Thyroid gland (tissue), 4 donors: ENCODE results near the gene GNG12. TPM values are rescaled to one million over a fixed set of nuclear protein-coding genes. Genes with fewer than 3 reads are reported as not detected.
A peak's percentile ranks its signal among the peaks of the same experiment; 100 is the strongest.

ENCODE experiments used
- DNase-seq, 2 donors: peaks; one replicate each; pipeline ENCODE4 v3.0.0-alpha.2; 2019
- H3K27ac ChIP-seq, 3 donors: fragments of 200-600 bp; sonication (generic); 1 replicate in 2 of 3; 2 replicates in 1 of 3; pipeline ENCODE4 v1.5.1; 2016 to 2019; ENCODE audit warnings: mild to moderate bottlenecking in 1 of 3, moderate library complexity in 1 of 3
- H3K27me3 ChIP-seq: fragments of 200-600 bp; sonication (generic); one replicate; pipeline ENCODE4 v1.5.1; 2019
- H3K36me3 ChIP-seq, 2 donors: fragments of 200-600 bp; sonication (generic); one replicate each; pipeline ENCODE4 v1.5.1; 2016 to 2019
- H3K4me1 ChIP-seq, 2 donors: fragments of 200-600 bp; sonication (generic); one replicate each; pipeline ENCODE4 v1.5.1; 2017 to 2019
- H3K4me3 ChIP-seq, 3 donors: fragments of 200-600 bp; sonication (generic); replicated peaks in 1 of 3; 1 replicate in 2 of 3; 2 replicates in 1 of 3; pipeline ENCODE4 v1.5.1; 2016; ENCODE audit warnings: mild to moderate bottlenecking in 1 of 3
- H3K9me3 ChIP-seq: fragments of 200-600 bp; sonication (generic); one replicate; pipeline ENCODE4 v1.5.1; 2017
- CTCF ChIP-seq, 6 experiments: fragments of 200-600 bp in 3 of 6; fragments of 450-650 bp in 3 of 6; sonication (generic) in 3 of 6; IDR thresholded peaks; one replicate each; pipeline ENCODE4 v1.5.1; 2016 to 2019; ENCODE audit warnings: antibody characterized with exemption in 6 of 6, mild to moderate bottlenecking in 2 of 6, inconsistent platforms in 1 of 6, moderate library complexity in 1 of 6
- POLR2A ChIP-seq, 2 donors: fragments of 450-650 bp; IDR thresholded peaks; one replicate each; pipeline ENCODE4 v1.6.1; 2017; ENCODE audit warnings: antibody characterized with exemption in 2 of 2, mild to moderate bottlenecking in 2 of 2, moderate library complexity in 1 of 2
- WGBS, 2 donors: methylation state at CpG; one replicate each; pipeline ENCODE4 v1.1.5; 2017; 5-methylcytosine and 5-hydroxymethylcytosine counted together
- intact Hi-C: fragments of 100-400 bp; cut with DNase I; formaldehyde crosslinking; loops from one replicate; pipeline ENCODE4 v1.15.1; 2023
- total RNA-seq, 4 donors: library from RNA; depleted of rRNA; stranded (reverse); fragments of >200 nt; gene quantifications; one replicate each; pipeline ENCODE4 v1.2.3, GENCODE V29; 2016

Gene GNG12
- total RNA-seq, 4 donors from 2014 or later: 100 to 155 (median 127) TPM

DNA sequence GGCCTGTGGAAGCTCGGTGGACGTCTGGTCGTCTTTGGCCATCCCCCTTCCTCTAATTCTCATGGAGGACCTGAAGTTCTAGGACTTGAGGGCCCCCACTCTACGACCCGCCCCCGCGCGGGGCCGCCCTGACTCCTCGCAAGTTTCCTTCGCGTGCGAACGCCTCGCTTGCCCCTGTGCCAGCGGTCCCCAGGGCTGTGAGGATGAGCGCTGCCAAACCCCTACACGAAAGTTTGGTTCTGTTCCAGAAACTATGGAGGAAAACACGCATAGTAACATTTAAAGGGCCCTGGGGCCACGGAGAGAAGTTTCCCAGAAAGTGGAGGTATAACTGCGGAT is 304 bp upstream of the GNG12 start:
- Histone ChIP-seq H3K36me3 (no peaks in the 10 kb centered on the region), H3K27me3 (no peaks in the 10 kb centered on the region), H3K4me3 (peak overlapping the region in 2 of 3 donors; percentile 26 to 76), H3K9me3 (no peaks in the 10 kb centered on the region), H3K4me1 (peaks cover 17 to 30% of the 10 kb centered on the region in 2 donors), H3K27ac (peak overlapping the region; percentile 66 to 97 (median 92))
- intact Hi-C loops: loop anchor here (10.0 kb wide), 1 partner anchor 299 kb away; no protein-coding TSS in a partner anchor
- 5 to 13% methylated on average over 13 to 18 of the region's 21 CpGs for WGBS, 2 donors
- no peak for TF ChIP-seq POLR2A (IDR thresholded peaks at IDR 0.05)
- TF ChIP-seq CTCF (IDR thresholded peaks at IDR 0.05): no peak
- no peak for DNase-seq

- Histone ChIP-seq H3K4me1 (peaks cover 17 to 27% of the 10 kb centered on the region in 2 donors), H3K36me3 (no peaks in the 10 kb centered on the region), H3K4me3 (peak overlapping the region; percentile 26 to 76 (median 56)), H3K9me3 (no peaks in the 10 kb centered on the region), H3K27me3 (no peaks in the 10 kb centered on the region), H3K27ac (peak overlapping the region; percentile 66 to 97 (median 92))
- DNase-seq: peak; percentile 66 to 71
- WGBS, 2 donors: 0% methylated on average over 33 to 34 of the region's 34 CpGs
- intact Hi-C loops: loop anchor here (10.0 kb wide), 1 partner anchor 297 kb away; no protein-coding TSS in a partner anchor
- TF ChIP-seq CTCF (IDR thresholded peaks at IDR 0.05): no peak
- TF ChIP-seq POLR2A (IDR thresholded peaks at IDR 0.05): peak; percentile 55 to 67
Measured at GRCh38 chr1:67831850-67832513, 1.3 kb downstream of the GNG12 start.

- Histone ChIP-seq H3K9me3 (no peaks in the 10 kb centered on the region), H3K27me3 (no peaks in the 10 kb centered on the region), H3K4me3 (peak overlapping the region in 2 of 3 donors; percentile 26 to 76), H3K27ac (peak overlapping the region; percentile 66 to 97 (median 92)), H3K36me3 (no peaks in the 10 kb centered on the region), H3K4me1 (peaks cover 18 to 27% of the 10 kb centered on the region in 2 donors)
- 22 to 36% methylated on average over 7 of the region's 7 CpGs for WGBS, 2 donors
- intact Hi-C loops: loop anchor here (10.0 kb wide), 1 partner anchor 296 kb away; no protein-coding TSS in a partner anchor
- peak in 1 of 2 donors; percentile 9 for TF ChIP-seq POLR2A (IDR thresholded peaks at IDR 0.05)
- TF ChIP-seq CTCF (IDR thresholded peaks at IDR 0.05): no peak
- no peak for DNase-seq
Measured at GRCh38 chr1:67830928-67831830, 2.1 kb downstream of the GNG12 start.

GRCh38 chr1:67830226-67830625 is 3.0 kb downstream of the GNG12 start:
- WGBS, 2 donors: 59 to 64% methylated on average over 5 of the region's 5 CpGs
- TF ChIP-seq CTCF (IDR thresholded peaks at IDR 0.05): no peak
- Histone ChIP-seq H3K36me3 (no peaks in the 10 kb centered on the region), H3K4me1 (peaks cover 20 to 35% of the 10 kb centered on the region in 2 donors), H3K27me3 (no peaks in the 10 kb centered on the region), H3K4me3 (peak overlapping the region in 1 of 3 donors; percentile 76), H3K9me3 (no peaks in the 10 kb centered on the region), H3K27ac (peak overlapping the region in 1 of 3 donors; percentile 97)
- intact Hi-C loops: loop anchor here (10.0 kb wide), 1 partner anchor 295 kb away; no protein-coding TSS in a partner anchor
- no peak for DNase-seq
